ENCODE measurements around the gene FLT3. TPM values are rescaled to one million over a fixed set of nuclear protein-coding genes. Genes with fewer than 3 reads are reported as not detected.

Gene FLT3
- total RNA-seq, 2 donors from 2014 or later = 0.27 to 2.4 TPM

DNA sequence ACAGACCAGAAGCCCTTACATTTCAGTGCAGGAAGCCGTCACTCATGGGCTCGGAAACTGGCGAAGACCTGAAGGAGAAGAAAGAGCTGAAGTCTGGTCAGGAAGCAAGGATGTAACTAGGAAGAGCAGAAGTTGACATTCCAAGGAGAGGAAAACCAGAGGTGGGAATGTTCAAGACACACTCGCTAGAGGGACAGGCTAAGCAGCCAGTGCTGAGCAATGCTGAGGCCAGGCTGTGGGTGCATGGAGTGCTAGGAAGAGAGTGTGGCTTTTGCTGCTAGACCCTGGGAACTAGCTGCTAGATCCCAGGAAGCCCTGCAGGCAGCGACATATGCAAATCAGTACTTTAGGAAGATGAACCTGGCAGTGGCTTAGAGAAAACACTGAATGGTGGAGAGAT is 99.8 kb downstream of the FLT3 start:
- H3K36me3 ChIP-seq = no peaks in the 10 kb centered on the region
- H3K27ac ChIP-seq = no peak overlapping the region
- no peaks in the 10 kb centered on the region for H3K27me3 ChIP-seq (replicated peaks; ENCODE audit: insufficient read depth)
- H3K4me1 ChIP-seq (replicated peaks) = no peaks in the 10 kb centered on the region
- H3K9me3 ChIP-seq = no peaks in the 10 kb centered on the region
- H3K4me3 ChIP-seq = no peak overlapping the region
- 42% methylated on average over 5 of the region's 5 CpGs for WGBS
- no peak for DNase-seq (ENCODE audit: low spot score)
- TF ChIP-seq, protein P1, sequence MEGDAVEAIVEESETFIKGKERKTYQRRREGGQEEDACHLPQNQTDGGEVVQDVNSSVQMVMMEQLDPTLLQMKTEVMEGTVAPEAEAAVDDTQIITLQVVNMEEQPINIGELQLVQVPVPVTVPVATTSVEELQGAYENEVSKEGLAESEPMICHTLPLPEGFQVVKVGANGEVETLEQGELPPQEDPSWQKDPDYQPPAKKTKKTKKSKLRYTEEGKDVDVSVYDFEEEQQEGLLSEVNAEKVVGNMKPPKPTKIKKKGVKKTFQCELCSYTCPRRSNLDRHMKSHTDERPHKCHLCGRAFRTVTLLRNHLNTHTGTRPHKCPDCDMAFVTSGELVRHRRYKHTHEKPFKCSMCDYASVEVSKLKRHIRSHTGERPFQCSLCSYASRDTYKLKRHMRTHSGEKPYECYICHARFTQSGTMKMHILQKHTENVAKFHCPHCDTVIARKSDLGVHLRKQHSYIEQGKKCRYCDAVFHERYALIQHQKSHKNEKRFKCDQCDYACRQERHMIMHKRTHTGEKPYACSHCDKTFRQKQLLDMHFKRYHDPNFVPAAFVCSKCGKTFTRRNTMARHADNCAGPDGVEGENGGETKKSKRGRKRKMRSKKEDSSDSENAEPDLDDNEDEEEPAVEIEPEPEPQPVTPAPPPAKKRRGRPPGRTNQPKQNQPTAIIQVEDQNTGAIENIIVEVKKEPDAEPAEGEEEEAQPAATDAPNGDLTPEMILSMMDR (IDR thresholded peaks at IDR 0.05) = no peak
- TF ChIP-seq POLR2A (IDR thresholded peaks at IDR 0.05) = no peak
- TF ChIP-seq POLR2AphosphoS5 (IDR thresholded peaks at IDR 0.05) = no peak
- intact Hi-C loops (cut with DNase I) = no loop called here

- no peak overlapping the region for H3K27ac ChIP-seq
- H3K4me1 ChIP-seq (replicated peaks) = no peaks in the 10 kb centered on the region
- 67% methylated on average over 7 of the region's 7 CpGs for WGBS
- intact Hi-C loops (cut with DNase I) = no loop called here
- H3K9me3 ChIP-seq = no peaks in the 10 kb centered on the region
- H3K4me3 ChIP-seq = no peak overlapping the region
- no peaks in the 10 kb centered on the region for H3K36me3 ChIP-seq
- no peaks in the 10 kb centered on the region for H3K27me3 ChIP-seq (replicated peaks; ENCODE audit: insufficient read depth)
- no peak for DNase-seq (ENCODE audit: low spot score)
- no peak for TF ChIP-seq POLR2AphosphoS5 (IDR thresholded peaks at IDR 0.05)
These were observed 102.4 kb downstream of the FLT3 start for GRCh38 chr13:27997904-27998522.

DNA sequence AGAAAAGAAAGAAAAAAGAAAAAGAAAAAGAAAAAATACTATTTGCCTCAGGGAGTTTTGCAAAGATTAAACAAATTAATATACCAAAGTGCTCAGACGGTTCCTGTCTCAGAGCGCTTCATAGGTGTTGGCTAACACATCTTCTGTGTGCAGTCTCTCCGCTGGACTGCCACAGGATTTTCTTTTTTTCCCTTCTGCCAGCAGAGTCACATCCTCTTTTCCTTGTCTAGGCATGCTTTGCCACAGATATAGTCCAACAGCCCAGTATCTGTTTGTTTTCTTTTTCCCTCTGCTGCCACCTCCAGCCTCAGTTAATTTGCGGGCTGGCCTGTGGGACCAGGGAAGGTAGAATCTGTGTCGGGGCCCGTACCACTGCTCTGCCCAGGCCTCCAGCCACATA is 108.5 kb downstream of the FLT3 start:
- Histone ChIP-seq H3K4me3 (no peak overlapping the region), H3K27ac (no peak overlapping the region), H3K27me3 (replicated peaks; ENCODE audit: insufficient read depth) (peaks cover 5% of the 10 kb centered on the region), H3K9me3 (no peaks in the 10 kb centered on the region), H3K4me1 (replicated peaks) (no peaks in the 10 kb centered on the region), H3K36me3 (no peaks in the 10 kb centered on the region)
- WGBS = 31% methylated on average over 6 of the region's 6 CpGs
- TF ChIP-seq POLR2A (IDR thresholded peaks at IDR 0.05) = no peak
- TF ChIP-seq POLR2AphosphoS5 (IDR thresholded peaks at IDR 0.05) = no peak
- TF ChIP-seq, protein P1 (IDR thresholded peaks at IDR 0.05) = no peak
- DNase-seq (ENCODE audit: low spot score) = no peak
- intact Hi-C loops (cut with DNase I) = no loop called here

GRCh38 chr13:27988520-27988919 is 111.9 kb downstream of the FLT3 start, which contains the start of gene URAD:
TSS of gene URAD (minus strand) at chr13:27988693. CDS start at chr13:27988637, 56 bp downstream.
- TF ChIP-seq POLR2A (IDR thresholded peaks at IDR 0.05) = no peak
- TF ChIP-seq POLR2AphosphoS5 (IDR thresholded peaks at IDR 0.05) = no peak
- TF ChIP-seq, protein P1 (IDR thresholded peaks at IDR 0.05) = no peak
- intact Hi-C loops (cut with DNase I) = loop anchor here (10.0 kb wide), 1 partner anchor 1054 kb away; no protein-coding TSS in a partner anchor
- H3K36me3 ChIP-seq = no peaks in the 10 kb centered on the region
- no peak within 1 kb of the TSS for H3K27ac ChIP-seq
- no peak for DNase-seq (ENCODE audit: low spot score)
- H3K4me3 ChIP-seq = no peak within 1 kb of the TSS
- 49% methylated on average over 11 of the region's 11 CpGs for WGBS
- no peaks in the 10 kb centered on the region for H3K4me1 ChIP-seq (replicated peaks)
- H3K27me3 ChIP-seq (replicated peaks; ENCODE audit: insufficient read depth) = peaks cover 5% of the 10 kb centered on the region
- no peaks in the 10 kb centered on the region for H3K9me3 ChIP-seq

DNA sequence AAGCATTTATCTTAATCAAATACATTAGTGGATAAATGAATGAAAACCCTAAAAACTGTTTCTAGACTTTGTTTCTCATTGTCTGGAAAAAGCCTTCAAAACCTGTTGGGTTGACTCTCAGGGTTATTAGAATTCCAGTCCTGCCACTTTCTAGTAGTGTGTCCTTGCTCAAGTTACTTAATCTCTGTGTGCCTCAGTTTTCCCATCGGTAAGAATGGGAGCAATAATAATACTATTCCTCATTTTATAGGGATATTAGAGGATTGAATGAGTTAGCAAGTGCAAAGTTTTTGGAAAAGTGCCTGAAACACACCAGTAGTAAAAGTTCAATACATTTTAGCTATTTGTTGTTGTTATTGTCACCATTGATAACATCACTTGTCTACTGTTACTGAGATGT is 114.8 kb downstream of the FLT3 start:
- Histone ChIP-seq H3K36me3 (no peaks in the 10 kb centered on the region), H3K4me1 (replicated peaks) (no peaks in the 10 kb centered on the region), H3K27ac (no peak overlapping the region), H3K27me3 (replicated peaks; ENCODE audit: insufficient read depth) (peaks cover 8% of the 10 kb centered on the region), H3K4me3 (no peak overlapping the region), H3K9me3 (no peaks in the 10 kb centered on the region)
- TF ChIP-seq, protein P1 (IDR thresholded peaks at IDR 0.05) = no peak
- TF ChIP-seq POLR2AphosphoS5 (IDR thresholded peaks at IDR 0.05) = no peak
- no peak for TF ChIP-seq POLR2A (IDR thresholded peaks at IDR 0.05)
- intact Hi-C loops (cut with DNase I) = loop anchor here (2.0 to 10.0 kb wide), 2 partner anchors 155 to 1051 kb away; no protein-coding TSS in a partner anchor
- WGBS = 87% methylated on average over 1 of the region's 1 CpG
- no peak for DNase-seq (ENCODE audit: low spot score)
